SU-DHL-6 (cell line): ENCODE data around the gene LRRC3B.

Experiments
- H2AFZ ChIP-seq: fragments of 200-600 bp; sonication (generic); 2 replicates; pipeline ENCODE4 v1.6.1; 2014; ENCODE audit warnings: low read depth, mild to moderate bottlenecking, moderate library complexity, mixed read lengths, antibody characterized with exemption, low read length; ENCODE audit not compliant: severe bottlenecking
- H3F3A ChIP-seq: fragments of 200-600 bp; shearing (Covaris generic); 2 replicates; pipeline ENCODE4 v1.6.0; 2016; ENCODE audit warnings: antibody characterized with exemption, mild to moderate bottlenecking; ENCODE audit not compliant: insufficient read depth
- H3K27ac ChIP-seq: fragments of 200-600 bp; sonication (generic); 2 replicates; pipeline ENCODE4 v1.5.1; 2016; ENCODE audit warnings: low read depth, mild to moderate bottlenecking, low read length, moderate library complexity, mixed read lengths
- H3K27me3 ChIP-seq: fragments of 200-600 bp; sonication (generic), shearing (Covaris generic); 2 replicates; pipeline ENCODE4 v1.6.0; 2014; ENCODE audit warnings: mild to moderate bottlenecking, low read length
- H3K36me3 ChIP-seq: fragments of 200-600 bp; sonication (generic); 2 replicates; pipeline ENCODE4 v1.6.1; 2014; ENCODE audit warnings: mild to moderate bottlenecking, low read length, mixed read lengths
- H3K4me2 ChIP-seq: fragments of 300-600, 200-600 bp; shearing (Covaris generic), sonication (generic); 2 replicates; pipeline ENCODE4 v1.6.0; 2014; ENCODE audit warnings: low read length, low read depth, mild to moderate bottlenecking; ENCODE audit not compliant: poor library complexity, severe bottlenecking
- H3K4me3 ChIP-seq: fragments of 200-600 bp; sonication (generic); 2 replicates; pipeline ENCODE4 v1.5.1; 2014; ENCODE audit warnings: antibody characterized with exemption, low read length, mild to moderate bottlenecking, mixed read lengths; ENCODE audit not compliant: insufficient read depth, poor library complexity, severe bottlenecking
- H3K79me2 ChIP-seq: fragments of 200-600 bp; sonication (generic); 2 replicates; pipeline ENCODE4 v1.6.1; 2014; ENCODE audit warnings: mild to moderate bottlenecking, low read length, moderate library complexity; ENCODE audit not compliant: insufficient read depth
- H3K9ac ChIP-seq: fragments of 200-600 bp; sonication (generic); 2 replicates; pipeline ENCODE4 v1.7.0; 2014; ENCODE audit warnings: mild to moderate bottlenecking, low read length
- H3K9me2 ChIP-seq: fragments of 200-600 bp; sonication (generic); replicated peaks from 2 replicates; pipeline ENCODE4 v1.6.1; 2014; ENCODE audit warnings: low read length; ENCODE audit not compliant: insufficient read depth
- H3K9me3 ChIP-seq: fragments of 200-600 bp; sonication (generic); 2 replicates; pipeline ENCODE4 v1.6.1; 2014; ENCODE audit warnings: low read length, mixed read lengths; ENCODE audit not compliant: insufficient read depth
- H4K20me1 ChIP-seq: fragments of 200-600 bp; sonication (generic); 2 replicates; pipeline ENCODE4 v1.6.1; 2014; ENCODE audit warnings: low read depth, mild to moderate bottlenecking, antibody characterized with exemption, low read length, moderate library complexity, mixed read lengths
- CTCF ChIP-seq: fragments of 200-600 bp; sonication (generic); IDR thresholded peaks from one replicate; pipeline ENCODE4 v1.5.1; 2017; ENCODE audit warnings: antibody characterized with exemption, mild to moderate bottlenecking, low read length, moderate library complexity; ENCODE audit not compliant: insufficient read depth, poor library complexity, severe bottlenecking
- EZH2phosphoT487 ChIP-seq: fragments of 200-600 bp; sonication (generic), shearing (Covaris generic); conservative IDR thresholded peaks from 2 replicates; pipeline ENCODE4 v1.6.1; 2018; ENCODE audit warnings: mild to moderate bottlenecking, antibody characterized with exemption, low read length, moderate library complexity, mixed read lengths

The LRRC3B gene

DNA sequence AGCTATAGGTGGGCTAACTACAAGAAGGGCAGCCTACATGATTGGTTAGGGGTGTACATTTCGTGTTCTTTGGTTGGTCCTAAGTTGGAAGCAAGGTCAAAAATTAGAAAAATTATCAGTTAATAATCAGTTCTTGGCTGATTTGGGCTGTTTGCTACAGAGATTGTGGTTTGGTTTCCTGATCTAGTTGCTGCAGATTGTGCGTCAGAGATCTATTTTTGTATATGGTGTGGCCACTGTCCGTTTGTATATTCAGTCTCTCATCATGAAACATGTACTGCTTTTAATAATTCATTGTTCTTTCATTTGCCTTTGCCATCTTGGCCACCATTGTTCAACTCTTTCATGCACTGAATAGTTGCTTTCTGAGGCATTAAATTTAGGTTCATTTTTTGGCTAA, 80.9 kb downstream of the LRRC3B start:
- Histone ChIP-seq H3F3A (no peaks in the 10 kb centered on the region), H3K9me3 (no peaks in the 10 kb centered on the region), H4K20me1 (no peaks in the 10 kb centered on the region), H3K9ac (no peak overlapping the region), H3K9me2 (no peaks in the 10 kb centered on the region; the same call in 1 of the 2 replicates), H3K27ac (no peak overlapping the region), H3K27me3 (no peaks in the 10 kb centered on the region), H3K36me3 (no peaks in the 10 kb centered on the region), H3K4me3 (no peak overlapping the region), H2AFZ (no peak overlapping the region), H3K4me2 (no peak overlapping the region), H3K79me2 (no peaks in the 10 kb centered on the region)
- no peak for TF ChIP-seq CTCF
- TF ChIP-seq EZH2phosphoT487: no peak

- Histone ChIP-seq H3K27ac (no peak overlapping the region), H3K4me2 (no peak overlapping the region)
- TF ChIP-seq EZH2phosphoT487 (no peak), CTCF (no peak)
Observed at GRCh38 chr3:26704736-26705135, 82.2 kb downstream of the LRRC3B start.

DNA sequence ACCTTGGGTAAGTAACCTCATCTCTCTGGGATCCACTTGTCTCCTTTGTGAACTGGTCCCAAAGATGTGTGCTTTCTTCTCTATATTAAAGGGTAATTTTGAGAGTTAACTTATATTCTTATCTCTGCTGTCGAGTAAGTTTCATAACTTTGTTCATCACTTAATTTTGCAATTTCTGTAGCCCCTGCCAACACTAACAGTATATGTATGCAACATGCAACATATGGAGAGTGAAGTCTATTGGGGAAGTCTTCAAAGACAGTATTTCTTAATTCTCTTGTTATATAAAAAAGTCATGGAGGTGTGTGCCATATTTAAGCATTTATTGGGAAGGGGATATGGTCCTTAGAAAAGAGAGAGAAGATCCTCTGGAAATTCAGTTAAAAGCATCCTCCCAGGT, 85.9 kb downstream of the LRRC3B start:
- Histone ChIP-seq H3K27me3 (no peaks in the 10 kb centered on the region), H2AFZ (no peak overlapping the region), H3F3A (no peaks in the 10 kb centered on the region), H3K4me2 (no peak overlapping the region), H3K9ac (no peak overlapping the region), H3K36me3 (no peaks in the 10 kb centered on the region), H3K27ac (no peak overlapping the region), H4K20me1 (no peaks in the 10 kb centered on the region), H3K4me3 (no peak overlapping the region), H3K9me2 (no peaks in the 10 kb centered on the region), H3K9me3 (no peaks in the 10 kb centered on the region), H3K79me2 (no peaks in the 10 kb centered on the region)
- TF ChIP-seq EZH2phosphoT487 (no peak), CTCF (no peak)

More at GRCh38 chr3:26704736-26705135, 82.2 kb downstream of the LRRC3B start:
- Histone ChIP-seq H3K79me2 (no peaks in the 10 kb centered on the region), H3K9ac (no peak overlapping the region), H3K9me2 (no peaks in the 10 kb centered on the region; the same call in 1 of the 2 replicates), H3K27me3 (no peaks in the 10 kb centered on the region), H3F3A (no peaks in the 10 kb centered on the region), H3K36me3 (no peaks in the 10 kb centered on the region), H2AFZ (no peak overlapping the region), H3K4me3 (no peak overlapping the region), H4K20me1 (no peaks in the 10 kb centered on the region), H3K9me3 (no peaks in the 10 kb centered on the region)
